Gastrocnemius medialis (tissue), 4 donors: ENCODE measurements around the gene ALMS1.

Source experiments
- POLR2A ChIP-seq, 2 donors: fragments of 450-650 bp; IDR thresholded peaks; one replicate each; pipeline ENCODE4 v1.6.1; 2017; ENCODE audit warnings: antibody characterized with exemption in 2 of 2, mild to moderate bottlenecking in 2 of 2, moderate library complexity in 2 of 2
- TF ChIP-seq, protein P1 (sequence below), 5 experiments: fragments of 450-650 bp in 3 of 5; fragments of 200-600 bp in 2 of 5; sonication (generic) in 2 of 5; IDR thresholded peaks in 4 of 5; conservative IDR thresholded peaks in 1 of 5; 1 replicate in 4 of 5; 2 replicates in 1 of 5; pipeline ENCODE4 v1.5.1; 2016 to 2019; ENCODE audit warnings: antibody characterized with exemption in 5 of 5, mild to moderate bottlenecking in 3 of 5, moderate library complexity in 3 of 5

GRCh38 chr2:73418343-73418742 is 32.7 kb downstream of the ALMS1 start:
- no peak for TF ChIP-seq POLR2A (IDR thresholded peaks at IDR 0.05)
- TF ChIP-seq, protein P1, sequence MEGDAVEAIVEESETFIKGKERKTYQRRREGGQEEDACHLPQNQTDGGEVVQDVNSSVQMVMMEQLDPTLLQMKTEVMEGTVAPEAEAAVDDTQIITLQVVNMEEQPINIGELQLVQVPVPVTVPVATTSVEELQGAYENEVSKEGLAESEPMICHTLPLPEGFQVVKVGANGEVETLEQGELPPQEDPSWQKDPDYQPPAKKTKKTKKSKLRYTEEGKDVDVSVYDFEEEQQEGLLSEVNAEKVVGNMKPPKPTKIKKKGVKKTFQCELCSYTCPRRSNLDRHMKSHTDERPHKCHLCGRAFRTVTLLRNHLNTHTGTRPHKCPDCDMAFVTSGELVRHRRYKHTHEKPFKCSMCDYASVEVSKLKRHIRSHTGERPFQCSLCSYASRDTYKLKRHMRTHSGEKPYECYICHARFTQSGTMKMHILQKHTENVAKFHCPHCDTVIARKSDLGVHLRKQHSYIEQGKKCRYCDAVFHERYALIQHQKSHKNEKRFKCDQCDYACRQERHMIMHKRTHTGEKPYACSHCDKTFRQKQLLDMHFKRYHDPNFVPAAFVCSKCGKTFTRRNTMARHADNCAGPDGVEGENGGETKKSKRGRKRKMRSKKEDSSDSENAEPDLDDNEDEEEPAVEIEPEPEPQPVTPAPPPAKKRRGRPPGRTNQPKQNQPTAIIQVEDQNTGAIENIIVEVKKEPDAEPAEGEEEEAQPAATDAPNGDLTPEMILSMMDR (IDR thresholded peaks at IDR 0.05 in 4 of 5, conservative IDR thresholded peaks at IDR 0.05 in 1 of 5): no peak
